ENCODE data around the gene PCDHGA6.
"Not testable (repeated sequence)": the region's sequence is repeated elsewhere in the genome, so short reads cannot be mapped to it uniquely, and the experiment has no call there.

PCDHGA6 gene

DNA sequence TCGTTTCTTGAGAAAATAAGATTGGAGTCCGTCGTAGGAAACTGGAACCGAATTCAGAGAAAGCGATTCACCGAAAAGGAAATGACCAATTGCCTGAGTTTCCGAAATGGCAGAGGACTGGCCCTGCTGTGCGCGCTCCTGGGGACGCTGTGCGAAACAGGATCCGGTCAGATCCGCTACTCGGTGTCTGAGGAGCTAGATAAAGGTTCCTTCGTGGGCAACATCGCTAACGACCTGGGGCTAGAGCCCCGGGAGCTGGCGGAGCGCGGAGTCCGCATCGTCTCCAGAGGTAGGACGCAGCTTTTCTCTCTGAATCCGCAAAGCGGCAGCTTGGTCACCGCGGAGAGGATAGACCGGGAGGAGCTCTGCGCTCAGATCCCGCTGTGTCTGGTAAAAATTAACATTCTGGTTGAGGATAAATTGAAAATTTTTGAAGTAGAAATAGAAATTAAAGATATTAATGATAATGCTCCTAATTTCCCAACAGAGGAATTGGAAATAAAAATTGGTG is 29.7 kb upstream of the PCDHGA6 start:
- Histone ChIP-seq H3K27me3 (ENCODE audit: insufficient read depth, low read length) (peaks cover 66% of the 10 kb centered on the region), H3K4me1 (ENCODE audit: control insufficient read depth, insufficient read depth, low read length, unreplicated experiment) (no peaks in the 10 kb centered on the region), H2AFZ (ENCODE audit: low read length, unreplicated experiment) (no peak overlapping the region), H3K36me3 (ENCODE audit: insufficient read depth, low read length) (no peaks in the 10 kb centered on the region), H3K27ac (ENCODE audit: low read depth, low read length) (no peak overlapping the region), H3K4me3 (ENCODE audit: low read depth, low read length) (peak overlapping the region; percentile 41; the same call in 1 of the 2 replicates), H3K79me2 (ENCODE audit: control insufficient read depth, insufficient read depth, low read length, unreplicated experiment) (no peaks in the 10 kb centered on the region)

DNA sequence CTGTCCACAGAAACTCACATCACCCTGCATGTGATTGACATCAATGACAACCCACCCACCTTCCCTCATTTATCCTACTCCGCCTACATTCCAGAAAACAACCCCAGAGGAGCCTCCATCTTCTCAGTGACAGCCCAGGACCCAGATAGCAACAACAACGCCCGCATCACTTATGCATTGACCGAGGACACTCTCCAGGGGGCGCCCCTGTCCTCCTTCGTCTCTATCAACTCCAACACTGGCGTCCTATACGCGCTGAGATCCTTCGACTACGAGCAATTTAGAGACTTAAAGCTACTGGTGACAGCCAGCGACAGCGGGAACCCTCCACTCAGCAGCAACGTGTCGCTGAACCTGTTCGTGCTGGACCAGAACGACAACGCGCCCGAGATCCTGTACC is 28.4 kb upstream of the PCDHGA6 start:
- Histone ChIP-seq H3K4me3 (ENCODE audit: low read depth, low read length) (no peak overlapping the region), H2AFZ (ENCODE audit: low read length, unreplicated experiment) (no peak overlapping the region), H3K79me2 (ENCODE audit: control insufficient read depth, insufficient read depth, low read length, unreplicated experiment) (no peaks in the 10 kb centered on the region), H3K36me3 (ENCODE audit: insufficient read depth, low read length) (no peaks in the 10 kb centered on the region), H3K27me3 (ENCODE audit: insufficient read depth, low read length) (peaks cover 60% of the 10 kb centered on the region), H3K27ac (ENCODE audit: low read depth, low read length) (no peak overlapping the region), H3K4me1 (ENCODE audit: control insufficient read depth, insufficient read depth, low read length, unreplicated experiment) (no peaks in the 10 kb centered on the region)

- peaks cover 63% of the 10 kb centered on the region for H3K27me3 ChIP-seq (ENCODE audit: insufficient read depth, low read length)
- not testable (repeated sequence) for H2AFZ ChIP-seq (ENCODE audit: low read length, unreplicated experiment); H3K4me3 ChIP-seq (ENCODE audit: low read depth, low read length); H3K36me3 ChIP-seq (ENCODE audit: insufficient read depth, low read length); H3K79me2 ChIP-seq (ENCODE audit: control insufficient read depth, insufficient read depth, low read length, unreplicated experiment); H3K27ac ChIP-seq (ENCODE audit: low read depth, low read length); H3K4me1 ChIP-seq (ENCODE audit: control insufficient read depth, insufficient read depth, low read length, unreplicated experiment)
Measured at GRCh38 chr5:141346017-141346416, 27.7 kb upstream of the PCDHGA6 start.

- H2AFZ ChIP-seq (ENCODE audit: low read length, unreplicated experiment): peak within 1 kb of the TSS; percentile 69
- H3K4me3 ChIP-seq (ENCODE audit: low read depth, low read length): peak within 1 kb of the TSS; percentile 75
Measured at GRCh38 chr5:141349917-141350619, 23.6 kb upstream of the PCDHGA6 start, which contains the start of gene PCDHGB1. Gene PCDHGB1, plus strand, starts transcription at chr5:141350099. Its CDS starts 162 bp downstream, at chr5:141350261.

DNA sequence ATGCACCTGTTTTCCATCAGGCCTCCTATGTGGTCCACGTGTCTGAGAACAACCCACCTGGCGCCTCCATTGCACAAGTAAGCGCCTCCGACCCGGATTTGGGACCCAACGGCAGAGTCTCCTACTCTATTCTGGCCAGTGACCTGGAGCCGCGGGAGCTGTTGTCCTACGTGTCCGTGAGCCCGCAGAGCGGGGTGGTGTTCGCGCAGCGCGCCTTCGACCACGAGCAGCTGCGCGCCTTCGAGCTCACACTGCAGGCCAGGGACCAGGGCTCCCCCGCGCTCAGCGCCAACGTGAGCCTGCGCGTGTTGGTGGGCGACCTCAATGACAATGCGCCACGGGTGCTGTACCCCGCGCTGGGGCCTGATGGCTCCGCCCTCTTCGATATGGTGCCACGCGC is 22.1 kb upstream of the PCDHGA6 start:
- Histone ChIP-seq H2AFZ (ENCODE audit: low read length, unreplicated experiment) (no peak overlapping the region), H3K27me3 (ENCODE audit: insufficient read depth, low read length) (peaks cover 85% of the 10 kb centered on the region), H3K36me3 (ENCODE audit: insufficient read depth, low read length) (no peaks in the 10 kb centered on the region), H3K79me2 (ENCODE audit: control insufficient read depth, insufficient read depth, low read length, unreplicated experiment) (no peaks in the 10 kb centered on the region), H3K27ac (ENCODE audit: low read depth, low read length) (no peak overlapping the region), H3K4me1 (ENCODE audit: control insufficient read depth, insufficient read depth, low read length, unreplicated experiment) (no peaks in the 10 kb centered on the region), H3K4me3 (ENCODE audit: low read depth, low read length) (no peak overlapping the region)

More at GRCh38 chr5:141349917-141350619, 23.6 kb upstream of the PCDHGA6 start, which contains the start of gene PCDHGB1:
- H3K4me1 ChIP-seq (ENCODE audit: control insufficient read depth, insufficient read depth, low read length, unreplicated experiment): no peaks in the 10 kb centered on the region
- H3K36me3 ChIP-seq (ENCODE audit: insufficient read depth, low read length): no peaks in the 10 kb centered on the region
- H3K79me2 ChIP-seq (ENCODE audit: control insufficient read depth, insufficient read depth, low read length, unreplicated experiment): no peaks in the 10 kb centered on the region
- peaks cover 78% of the 10 kb centered on the region for H3K27me3 ChIP-seq (ENCODE audit: insufficient read depth, low read length)
- H3K27ac ChIP-seq (ENCODE audit: low read depth, low read length): no peak within 1 kb of the TSS

- Histone ChIP-seq H3K27me3 (ENCODE audit: insufficient read depth, low read length) (peaks cover 89% of the 10 kb centered on the region), H3K36me3 (ENCODE audit: insufficient read depth, low read length) (no peaks in the 10 kb centered on the region), H3K27ac (ENCODE audit: low read depth, low read length) (no peak within 1 kb of the TSS), H3K4me3 (ENCODE audit: low read depth, low read length) (peak within 1 kb of the TSS; percentile 79), H2AFZ (ENCODE audit: low read length, unreplicated experiment) (peak within 1 kb of the TSS; percentile 90), H3K79me2 (ENCODE audit: control insufficient read depth, insufficient read depth, low read length, unreplicated experiment) (no peaks in the 10 kb centered on the region), H3K4me1 (ENCODE audit: control insufficient read depth, insufficient read depth, low read length, unreplicated experiment) (no peaks in the 10 kb centered on the region)
Measured at GRCh38 chr5:141354900-141355469, 18.7 kb upstream of the PCDHGA6 start, which contains the start of gene PCDHGA4. Gene PCDHGA4, plus strand, starts transcription at chr5:141355021. Its CDS starts 87 bp downstream, at chr5:141355108.

DNA sequence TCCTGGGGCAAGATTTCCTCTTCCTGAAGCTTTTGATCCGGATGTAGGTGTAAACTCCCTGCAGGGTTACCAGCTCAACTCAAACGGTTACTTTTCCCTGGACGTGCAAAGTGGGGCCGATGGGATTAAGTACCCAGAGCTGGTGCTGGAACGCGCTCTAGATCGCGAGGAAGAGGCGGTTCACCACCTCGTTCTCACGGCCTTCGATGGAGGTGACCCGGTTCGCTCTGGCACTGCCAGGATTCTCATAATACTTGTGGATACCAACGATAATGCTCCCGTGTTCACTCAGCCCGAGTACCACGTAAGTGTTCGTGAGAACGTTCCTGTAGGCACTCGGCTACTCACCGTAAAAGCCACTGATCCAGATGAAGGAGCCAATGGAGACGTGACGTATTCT is 18.1 kb upstream of the PCDHGA6 start:
- Histone ChIP-seq H3K79me2 (ENCODE audit: control insufficient read depth, insufficient read depth, low read length, unreplicated experiment) (no peaks in the 10 kb centered on the region), H3K36me3 (ENCODE audit: insufficient read depth, low read length) (no peaks in the 10 kb centered on the region), H3K27ac (ENCODE audit: low read depth, low read length) (no peak overlapping the region), H3K27me3 (ENCODE audit: insufficient read depth, low read length) (peaks cover 89% of the 10 kb centered on the region), H3K4me1 (ENCODE audit: control insufficient read depth, insufficient read depth, low read length, unreplicated experiment) (no peaks in the 10 kb centered on the region), H3K4me3 (ENCODE audit: low read depth, low read length) (peak overlapping the region; percentile 79), H2AFZ (ENCODE audit: low read length, unreplicated experiment) (peak overlapping the region; percentile 90)

DNA sequence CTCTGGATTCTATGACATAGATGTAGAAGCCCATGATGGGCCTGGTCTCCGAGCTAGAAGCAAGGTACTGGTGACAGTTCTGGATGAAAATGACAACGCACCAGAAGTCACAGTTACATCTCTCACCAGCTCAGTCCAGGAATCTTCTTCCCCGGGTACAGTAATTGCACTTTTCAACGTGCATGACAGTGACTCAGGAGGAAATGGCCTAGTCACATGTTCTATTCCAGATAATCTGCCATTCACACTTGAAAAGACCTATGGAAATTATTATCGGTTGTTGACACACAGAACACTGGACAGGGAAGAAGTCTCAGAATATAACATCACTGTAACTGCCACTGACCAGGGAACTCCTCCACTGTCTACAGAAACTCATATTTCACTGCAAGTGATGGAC is 17.6 kb upstream of the PCDHGA6 start:
- H3K36me3 ChIP-seq (ENCODE audit: insufficient read depth, low read length): no peaks in the 10 kb centered on the region
- no peak overlapping the region for H2AFZ ChIP-seq (ENCODE audit: low read length, unreplicated experiment)
- no peaks in the 10 kb centered on the region for H3K79me2 ChIP-seq (ENCODE audit: control insufficient read depth, insufficient read depth, low read length, unreplicated experiment)
- peaks cover 89% of the 10 kb centered on the region for H3K27me3 ChIP-seq (ENCODE audit: insufficient read depth, low read length)
- peak overlapping the region; percentile 79; the same call in 1 of the 2 replicates for H3K4me3 ChIP-seq (ENCODE audit: low read depth, low read length)
- no peak overlapping the region for H3K27ac ChIP-seq (ENCODE audit: low read depth, low read length)
- H3K4me1 ChIP-seq (ENCODE audit: control insufficient read depth, insufficient read depth, low read length, unreplicated experiment): no peaks in the 10 kb centered on the region

- no peak overlapping the region for H3K4me3 ChIP-seq (ENCODE audit: low read depth, low read length)
- no peak overlapping the region for H2AFZ ChIP-seq (ENCODE audit: low read length, unreplicated experiment)
- no peaks in the 10 kb centered on the region for H3K79me2 ChIP-seq (ENCODE audit: control insufficient read depth, insufficient read depth, low read length, unreplicated experiment)
- no peaks in the 10 kb centered on the region for H3K4me1 ChIP-seq (ENCODE audit: control insufficient read depth, insufficient read depth, low read length, unreplicated experiment)
- H3K36me3 ChIP-seq (ENCODE audit: insufficient read depth, low read length): no peaks in the 10 kb centered on the region
- H3K27me3 ChIP-seq (ENCODE audit: insufficient read depth, low read length): peaks cover 87% of the 10 kb centered on the region
- H3K27ac ChIP-seq (ENCODE audit: low read depth, low read length): no peak overlapping the region
Measured at GRCh38 chr5:141356950-141357349, 16.7 kb upstream of the PCDHGA6 start.

GRCh38 chr5:141359790-141360426 is 13.8 kb upstream of the PCDHGA6 start, which contains the start of gene PCDHGB2:
Gene PCDHGB2, plus strand, starts transcription at chr5:141359994. Its CDS starts 142 bp downstream, at chr5:141360136.
- H3K36me3 ChIP-seq (ENCODE audit: insufficient read depth, low read length): no peaks in the 10 kb centered on the region
- peaks cover 91% of the 10 kb centered on the region for H3K27me3 ChIP-seq (ENCODE audit: insufficient read depth, low read length)
- H3K4me1 ChIP-seq (ENCODE audit: control insufficient read depth, insufficient read depth, low read length, unreplicated experiment): no peaks in the 10 kb centered on the region
- H3K27ac ChIP-seq (ENCODE audit: low read depth, low read length): no peak within 1 kb of the TSS
- no peak within 1 kb of the TSS for H2AFZ ChIP-seq (ENCODE audit: low read length, unreplicated experiment)
- H3K4me3 ChIP-seq (ENCODE audit: low read depth, low read length): no peak within 1 kb of the TSS
- no peaks in the 10 kb centered on the region for H3K79me2 ChIP-seq (ENCODE audit: control insufficient read depth, insufficient read depth, low read length, unreplicated experiment)
